HG03135 (cell line): ENCODE data around the gene NUP160.
A peak's percentile ranks its signal among the peaks of the same experiment; 100 is the strongest.
"Not testable (repeated sequence)": the region's sequence is repeated elsewhere in the genome, so short reads cannot be mapped to it uniquely, and the experiment has no call there.

Experiments used
- ATAC-seq: cut with Tn5 transposase; IDR thresholded peaks from one replicate; pipeline ENCODE4 v1.9.1; 2021; ENCODE audit warnings: mild to moderate bottlenecking, moderate library complexity; ENCODE audit not compliant: unreplicated experiment

Gene NUP160

DNA sequence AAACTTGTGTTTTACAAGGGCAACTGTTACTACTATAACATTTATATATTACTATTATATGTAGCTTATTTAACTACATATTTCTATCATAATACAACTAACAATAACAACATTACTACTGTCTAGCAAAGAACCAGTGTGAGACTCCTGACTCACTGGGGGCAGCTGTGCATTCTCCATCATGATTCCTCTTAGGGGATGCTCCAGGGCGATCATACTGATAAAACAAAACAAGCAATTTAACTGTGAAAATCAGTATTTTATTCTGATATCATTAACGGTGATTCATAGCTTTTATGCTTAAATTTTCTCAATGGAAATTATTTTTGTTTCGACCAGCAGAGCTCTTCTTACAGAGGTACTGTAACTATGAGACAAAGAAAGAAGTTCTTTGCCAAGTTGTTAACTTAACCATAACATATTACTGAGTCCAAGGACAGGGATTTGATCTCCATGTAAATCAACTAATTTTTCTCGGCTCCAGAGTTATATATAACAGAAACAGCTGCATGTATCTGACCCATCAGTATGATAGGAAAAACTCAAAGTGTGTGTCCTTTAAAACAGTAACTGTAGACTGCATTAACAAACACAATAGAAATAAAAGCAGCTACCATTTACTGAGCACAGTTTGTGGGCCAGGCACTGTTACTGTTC, 56.2 kb downstream of the NUP160 start:
- ATAC-seq = no peak

DNA sequence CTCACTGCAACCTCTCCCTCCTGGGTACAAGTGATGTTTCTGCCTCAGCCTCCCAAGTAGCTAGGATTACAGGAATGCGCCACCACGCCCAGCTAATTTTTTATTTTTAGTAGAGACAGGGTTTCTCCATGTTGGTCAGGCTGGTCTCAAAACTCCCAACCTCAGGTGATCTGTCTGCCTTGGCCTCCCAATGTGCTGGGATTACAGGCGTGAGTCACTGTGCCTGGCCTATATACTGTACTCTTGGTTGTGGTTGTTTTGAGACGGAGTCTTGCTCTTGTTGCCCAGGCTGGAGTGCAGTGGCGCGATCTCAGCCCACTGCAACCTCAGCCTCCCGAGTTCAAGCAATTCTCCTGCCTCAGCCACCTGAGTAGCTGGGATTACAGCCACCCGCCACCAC, 58.1 kb downstream of the NUP160 start:
- not testable (repeated sequence) for ATAC-seq

- ATAC-seq = no peak
Observed at GRCh38 chr11:47788181-47788580, 60.0 kb downstream of the NUP160 start.

- no peak for ATAC-seq
Observed at GRCh38 chr11:47786373-47786772, 61.8 kb downstream of the NUP160 start.

DNA sequence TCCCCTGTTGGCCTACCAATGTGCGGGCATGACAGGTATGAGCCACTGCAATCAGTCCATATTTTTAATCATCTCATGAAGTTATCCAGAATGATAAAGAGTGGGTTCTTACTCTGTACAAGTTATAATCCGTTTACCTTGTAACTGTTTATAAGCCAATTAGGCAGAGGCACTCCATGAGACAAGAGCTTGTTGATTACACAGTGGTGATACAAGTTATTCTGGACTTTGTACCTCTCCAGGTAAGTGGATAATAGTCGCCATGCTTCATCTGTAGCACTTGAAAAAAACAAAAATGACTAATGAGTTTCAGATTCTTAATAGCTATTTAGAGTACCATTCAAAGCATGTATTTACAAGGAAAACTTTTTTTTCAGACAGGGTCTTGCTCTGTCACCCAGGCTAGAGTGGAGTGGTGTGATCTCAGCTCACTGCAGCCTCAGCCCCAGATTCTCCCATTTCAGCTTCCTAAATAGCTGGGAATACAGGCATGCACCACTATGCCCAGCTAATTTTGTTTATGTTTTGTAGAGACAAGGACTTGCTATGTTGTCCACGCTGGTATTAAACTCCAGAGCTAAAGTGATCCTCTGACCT, 63.3 kb downstream of the NUP160 start:
- ATAC-seq = no peak

GRCh38 chr11:47783087-47783610, 65.0 kb downstream of the NUP160 start:
- no peak for ATAC-seq

DNA sequence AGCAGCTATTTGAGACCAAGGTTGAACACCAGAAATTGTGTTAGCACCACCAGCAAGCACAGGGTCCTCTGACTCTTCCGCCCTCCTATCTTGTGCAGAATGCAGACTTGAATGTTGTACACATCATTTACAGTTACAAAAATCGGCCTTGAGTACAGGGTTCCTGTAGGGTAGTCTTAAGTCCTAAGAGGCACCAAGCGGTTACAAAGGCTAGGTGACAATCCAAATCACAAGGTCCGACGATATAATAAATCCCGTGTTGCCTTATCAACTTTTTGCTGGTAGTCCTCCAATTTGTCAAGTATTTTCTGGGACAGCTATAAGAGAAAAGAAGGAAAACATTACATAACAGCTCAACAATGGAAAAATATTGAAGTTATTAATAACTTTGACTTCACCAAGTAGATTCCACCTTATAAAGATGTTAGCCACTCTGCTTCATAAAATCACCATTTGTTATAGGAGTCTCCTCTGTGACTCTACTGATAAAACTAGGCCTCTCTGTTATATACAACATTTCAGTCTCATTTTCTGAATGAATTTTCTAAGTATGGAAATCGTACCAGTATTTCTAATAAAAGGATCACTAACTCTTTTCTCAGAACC, 69.2 kb downstream of the NUP160 start:
- no peak for ATAC-seq

- ATAC-seq = no peak
Observed at GRCh38 chr11:47775240-47775869, 72.8 kb downstream of the NUP160 start.

DNA sequence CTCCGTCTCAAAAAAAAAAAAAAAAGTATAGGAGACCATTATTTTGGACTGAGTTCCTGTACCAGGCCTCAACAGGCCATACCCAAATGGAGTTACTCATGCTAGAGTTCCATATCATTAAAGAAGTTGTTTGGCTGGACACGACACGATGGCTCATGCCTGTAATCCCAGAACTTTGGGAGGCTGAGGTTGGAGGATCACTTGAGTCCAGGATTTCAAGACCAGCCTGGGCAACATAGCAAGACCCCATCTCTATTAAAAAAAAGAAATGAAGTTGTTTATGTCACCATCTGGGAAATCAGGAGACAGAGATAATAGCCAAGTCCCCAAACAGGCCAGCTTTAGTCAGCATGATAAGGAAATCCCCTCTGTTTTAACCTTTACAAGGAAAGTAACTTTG, 74.3 kb downstream of the NUP160 start:
- no peak for ATAC-seq

- ATAC-seq = not testable (repeated sequence)
Observed at GRCh38 chr11:47769556-47769955, 78.6 kb downstream of the NUP160 start.

- ATAC-seq = no peak
Observed at GRCh38 chr11:47768101-47768612, 80.0 kb downstream of the NUP160 start.

DNA sequence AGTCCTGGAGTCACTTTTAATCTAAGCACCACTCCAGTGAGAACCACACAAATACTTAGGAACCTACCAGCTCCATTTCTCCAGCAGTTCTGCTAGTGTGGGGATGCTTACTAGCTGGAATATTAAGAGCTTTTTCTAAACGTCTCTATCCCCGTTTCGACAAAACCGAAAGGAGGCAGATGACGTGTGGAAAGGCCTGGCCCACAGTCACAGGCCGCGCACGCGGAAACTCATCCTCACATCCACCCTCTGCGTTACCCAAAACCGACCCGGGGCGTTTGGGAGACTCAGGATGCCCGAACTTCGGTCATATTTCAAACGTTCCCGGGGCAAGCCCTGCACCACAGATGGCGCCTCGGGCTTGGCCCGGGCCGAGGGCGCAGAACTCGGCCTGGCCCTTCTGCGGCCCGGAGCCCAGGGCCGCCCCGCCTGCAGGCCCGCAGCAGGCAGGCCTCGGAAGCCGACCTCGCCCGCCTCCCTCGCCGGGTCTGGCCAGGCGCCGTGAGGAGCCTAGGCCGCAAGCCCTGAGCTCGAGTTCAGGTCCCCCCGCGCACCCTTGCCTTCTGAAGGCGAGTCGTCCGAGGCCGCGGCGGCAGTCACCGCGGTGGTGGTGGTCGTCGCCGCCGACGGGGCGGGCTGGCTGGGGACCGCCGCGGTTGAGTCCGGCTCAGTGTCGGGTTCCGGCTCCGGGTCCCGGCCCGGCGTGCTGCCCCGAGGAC, 81.5 kb downstream of the NUP160 start:
- peak; percentile 36 for ATAC-seq

DNA sequence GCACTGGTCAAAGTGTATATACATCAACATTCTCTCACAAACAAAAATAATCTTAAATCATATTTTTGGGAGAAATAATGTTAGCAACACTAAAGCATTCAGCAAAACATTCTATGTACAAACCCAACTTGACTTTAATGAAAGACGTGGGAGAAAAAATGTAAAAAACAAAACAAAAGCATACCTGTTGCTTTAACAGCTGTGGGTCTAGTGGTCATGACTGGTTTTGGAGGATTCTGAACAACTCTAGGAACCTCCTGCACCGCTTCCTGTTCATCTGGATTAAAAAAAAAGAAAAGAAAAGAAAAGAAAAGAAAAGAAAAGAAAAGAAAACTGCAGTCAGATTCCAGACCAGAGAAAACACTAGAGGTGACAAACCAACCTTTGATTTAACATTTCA, 83.1 kb downstream of the NUP160 start:
- no peak for ATAC-seq

DNA sequence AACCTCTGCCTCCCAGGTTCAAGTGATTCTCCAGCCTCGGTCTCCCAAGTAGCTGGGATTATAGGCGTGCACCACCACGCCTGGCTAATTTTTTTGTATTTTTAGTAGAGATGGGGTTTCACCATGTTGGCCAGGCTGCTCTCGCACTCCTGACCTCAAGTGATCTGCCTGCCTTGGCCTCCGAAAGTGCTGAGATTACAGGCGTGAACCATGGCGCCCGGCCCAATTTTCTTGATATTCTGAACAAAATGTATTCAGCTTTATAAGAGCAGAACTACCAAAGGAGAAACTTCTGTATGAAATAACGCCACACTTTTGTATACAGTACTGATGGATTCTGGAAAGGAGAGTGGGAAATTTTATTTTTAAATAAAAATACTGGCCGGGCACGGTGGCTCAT, 88.9 kb downstream of the NUP160 start:
- not testable (repeated sequence) for ATAC-seq

DNA sequence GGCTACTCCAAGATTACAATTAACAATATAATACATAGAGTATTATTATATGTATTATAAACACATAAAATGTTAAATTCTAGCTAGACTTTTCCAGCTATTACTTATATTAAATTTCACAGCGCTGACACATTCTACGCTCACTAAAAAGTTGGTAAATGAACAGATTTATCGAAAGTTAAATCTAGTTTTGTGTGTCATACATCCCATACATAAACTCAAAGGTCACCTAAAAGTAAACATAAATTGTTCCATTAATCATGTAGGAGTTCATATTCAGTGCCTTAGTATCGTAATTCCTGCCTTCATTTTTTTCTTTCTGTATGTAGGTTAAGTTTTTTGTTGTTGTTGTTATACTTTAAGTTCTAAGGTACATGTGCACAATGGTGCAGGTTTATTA, 91.9 kb downstream of the NUP160 start:
- no peak for ATAC-seq

GRCh38 chr11:47750725-47751124, 97.4 kb downstream of the NUP160 start:
- ATAC-seq = no peak

- not testable (repeated sequence) for ATAC-seq
Observed at GRCh38 chr11:47742494-47742893, 105.7 kb downstream of the NUP160 start.

GRCh38 chr11:47737817-47738216, 110.3 kb downstream of the NUP160 start:
- ATAC-seq = not testable (repeated sequence)

DNA sequence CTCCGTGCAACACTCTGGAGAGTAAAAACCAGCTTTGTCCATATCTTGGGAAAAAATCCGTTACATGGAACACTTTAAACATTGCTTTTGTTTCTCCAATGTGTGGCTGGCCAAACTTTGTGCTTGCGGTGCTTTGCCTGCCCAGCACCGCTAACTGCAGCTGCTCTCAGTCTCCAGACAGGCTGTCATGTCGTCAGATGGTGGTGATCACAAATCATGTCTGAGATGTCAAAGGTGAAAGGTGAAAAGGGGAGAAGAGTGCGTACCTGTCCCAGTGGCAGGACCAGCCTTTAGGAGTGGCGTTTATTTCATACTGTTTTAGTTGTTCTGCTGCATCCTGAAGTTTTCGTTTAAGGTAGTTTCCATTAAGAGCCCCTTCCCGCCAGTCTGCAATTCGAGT, 115.9 kb downstream of the NUP160 start:
- ATAC-seq = no peak

GRCh38 chr11:47731475-47731874, 116.7 kb downstream of the NUP160 start:
- no peak for ATAC-seq
